Type B pancreatic cell (in vitro differentiated cells): ENCODE data around the gene TAGLN3. TPM values are rescaled to one million over a fixed set of nuclear protein-coding genes. Genes with fewer than 3 reads are reported as not detected.

Experiments used
- DNase-seq: peaks from one replicate; pipeline ENCODE4 v3.0.0; 2021; ENCODE audit warnings: mixed read lengths; ENCODE audit not compliant: unreplicated experiment; ENCODE audit errors: extremely low spot score
- H3K27ac Mint-ChIP-seq: 2 replicates; pipeline ENCODE4 v1.8.0; 2021; ENCODE audit warnings: mild to moderate bottlenecking, mixed read lengths
- H3K27me3 Mint-ChIP-seq: 2 replicates; pipeline ENCODE4 v1.8.0; 2021; ENCODE audit warnings: mixed read lengths
- H3K36me3 Mint-ChIP-seq: 2 replicates; pipeline ENCODE4 v1.8.0; 2021; ENCODE audit warnings: mixed read lengths
- H3K4me1 Mint-ChIP-seq: one replicate; pipeline ENCODE4 v1.8.0; 2021; ENCODE audit warnings: mixed read lengths; ENCODE audit not compliant: unreplicated experiment
- H3K4me3 Mint-ChIP-seq: 2 replicates; pipeline ENCODE4 v1.8.0; 2021; ENCODE audit warnings: mild to moderate bottlenecking, mixed read lengths
- H3K9me3 Mint-ChIP-seq: 2 replicates; pipeline ENCODE4 v1.8.0; 2021; ENCODE audit warnings: mixed read lengths
- CTCF ChIP-seq: fragments of 200-600 bp; sonication (generic); conservative IDR thresholded peaks from 2 replicates; pipeline ENCODE4 v1.5.0; 2021; ENCODE audit warnings: antibody characterized with exemption, mild to moderate bottlenecking
- total RNA-seq: library from RNA; stranded (reverse); gene quantifications from 2 replicates; pipeline ENCODE4 v1.2.1, GENCODE V29; 2021; ENCODE audit warnings: low replicate concordance

The TAGLN3 gene
- total RNA-seq, 1 donor from 2014 or later = 14.8 TPM

- H3K27ac Mint-ChIP-seq = no peak overlapping the region
- no peak overlapping the region for H3K4me3 Mint-ChIP-seq
- H3K36me3 Mint-ChIP-seq = no peaks in the 10 kb centered on the region
- peaks cover 5% of the 10 kb centered on the region for H3K4me1 Mint-ChIP-seq
- H3K9me3 Mint-ChIP-seq = no peaks in the 10 kb centered on the region
- H3K27me3 Mint-ChIP-seq = peaks cover 3% of the 10 kb centered on the region
- no peak for DNase-seq
- no peak for TF ChIP-seq CTCF
These were observed 57.8 kb downstream of the TAGLN3 start for GRCh38 chr3:112056451-112056929.

GRCh38 chr3:112059497-112059896, 60.8 kb downstream of the TAGLN3 start:
- H3K4me3 Mint-ChIP-seq = no peak overlapping the region
- peak overlapping the region; percentile 12 for H3K27ac Mint-ChIP-seq
- TF ChIP-seq CTCF = no peak
- no peaks in the 10 kb centered on the region for H3K9me3 Mint-ChIP-seq
- DNase-seq = no peak
- H3K27me3 Mint-ChIP-seq = peaks cover 3% of the 10 kb centered on the region
- no peaks in the 10 kb centered on the region for H3K36me3 Mint-ChIP-seq
- H3K4me1 Mint-ChIP-seq = peaks cover 5% of the 10 kb centered on the region

- no peak overlapping the region for H3K4me3 Mint-ChIP-seq
- no peak for DNase-seq
- peak overlapping the region; percentile 12 for H3K27ac Mint-ChIP-seq
- peaks cover 5% of the 10 kb centered on the region for H3K4me1 Mint-ChIP-seq
- H3K27me3 Mint-ChIP-seq = peaks cover 3% of the 10 kb centered on the region
- H3K36me3 Mint-ChIP-seq = no peaks in the 10 kb centered on the region
- no peak for TF ChIP-seq CTCF
- no peaks in the 10 kb centered on the region for H3K9me3 Mint-ChIP-seq
These were observed 62.4 kb downstream of the TAGLN3 start for GRCh38 chr3:112061152-112061551.

Other genes starting within 250 kb of the TAGLN3 start
- gene PHLDB2, start 139.7 kb upstream of the TAGLN3 start, total RNA-seq = 33.2 and 43.5 TPM in 2 replicates
- gene ABHD10, start 19.9 kb upstream of the TAGLN3 start, total RNA-seq = 32.7 and 40.2 TPM in 2 replicates
- 0.48 TPM in 1 of 2 replicates, not detected in the other for gene TMPRSS7, start 35.8 kb downstream of the TAGLN3 start, total RNA-seq
- gene C3orf52, start 87.5 kb downstream of the TAGLN3 start, total RNA-seq = 8.4 and 11.9 TPM in 2 replicates
- not detected in 2 replicates for gene GCSAM, start 134.3 kb downstream of the TAGLN3 start, total RNA-seq